LNCaP clone FGC (cell line): ENCODE data around the gene PTRH2.
"Not testable (repeated sequence)": the region's sequence is repeated elsewhere in the genome, so short reads cannot be mapped to it uniquely, and the experiment has no call there.

Experiments
- DNase-seq: peaks from one replicate; pipeline ENCODE4 v3.0.0-alpha.2; 2011; ENCODE audit warnings: low read depth
- H3K4me3 ChIP-seq: 2 replicates; pipeline ENCODE4 v1.5.1; 2011; ENCODE audit warnings: mild to moderate bottlenecking, low read depth, low read length, control low read depth
- TF ChIP-seq, protein P1 (sequence below): IDR thresholded peaks from 2 replicates; pipeline ENCODE4 v1.5.1; 2012; ENCODE audit warnings: mild to moderate bottlenecking; ENCODE audit not compliant: control insufficient read depth, insufficient read depth; ENCODE audit errors: extremely low read depth

PTRH2 gene

DNA sequence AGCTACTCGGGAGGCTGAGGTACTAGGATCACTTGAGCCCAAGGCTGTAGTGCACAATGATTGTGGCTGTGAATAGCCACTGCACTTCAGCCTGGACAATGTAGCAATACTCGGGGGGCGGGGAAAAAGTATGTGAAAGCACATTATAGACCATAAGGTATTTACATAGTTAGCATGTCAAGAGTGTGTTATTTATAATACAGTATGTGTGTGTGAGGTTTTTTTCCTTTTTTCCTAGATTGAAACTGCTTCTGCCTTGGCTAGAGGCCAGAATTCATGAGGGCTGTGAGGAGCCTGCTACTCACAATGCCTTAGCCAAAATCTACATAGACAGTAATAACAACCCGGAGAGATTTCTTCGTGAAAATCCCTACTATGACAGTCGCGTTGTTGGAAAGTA, 30.5 kb downstream of the PTRH2 start:
- no peak overlapping the region for H3K4me3 ChIP-seq
- DNase-seq = no peak
- TF ChIP-seq, protein P1, sequence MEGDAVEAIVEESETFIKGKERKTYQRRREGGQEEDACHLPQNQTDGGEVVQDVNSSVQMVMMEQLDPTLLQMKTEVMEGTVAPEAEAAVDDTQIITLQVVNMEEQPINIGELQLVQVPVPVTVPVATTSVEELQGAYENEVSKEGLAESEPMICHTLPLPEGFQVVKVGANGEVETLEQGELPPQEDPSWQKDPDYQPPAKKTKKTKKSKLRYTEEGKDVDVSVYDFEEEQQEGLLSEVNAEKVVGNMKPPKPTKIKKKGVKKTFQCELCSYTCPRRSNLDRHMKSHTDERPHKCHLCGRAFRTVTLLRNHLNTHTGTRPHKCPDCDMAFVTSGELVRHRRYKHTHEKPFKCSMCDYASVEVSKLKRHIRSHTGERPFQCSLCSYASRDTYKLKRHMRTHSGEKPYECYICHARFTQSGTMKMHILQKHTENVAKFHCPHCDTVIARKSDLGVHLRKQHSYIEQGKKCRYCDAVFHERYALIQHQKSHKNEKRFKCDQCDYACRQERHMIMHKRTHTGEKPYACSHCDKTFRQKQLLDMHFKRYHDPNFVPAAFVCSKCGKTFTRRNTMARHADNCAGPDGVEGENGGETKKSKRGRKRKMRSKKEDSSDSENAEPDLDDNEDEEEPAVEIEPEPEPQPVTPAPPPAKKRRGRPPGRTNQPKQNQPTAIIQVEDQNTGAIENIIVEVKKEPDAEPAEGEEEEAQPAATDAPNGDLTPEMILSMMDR = no peak

DNA sequence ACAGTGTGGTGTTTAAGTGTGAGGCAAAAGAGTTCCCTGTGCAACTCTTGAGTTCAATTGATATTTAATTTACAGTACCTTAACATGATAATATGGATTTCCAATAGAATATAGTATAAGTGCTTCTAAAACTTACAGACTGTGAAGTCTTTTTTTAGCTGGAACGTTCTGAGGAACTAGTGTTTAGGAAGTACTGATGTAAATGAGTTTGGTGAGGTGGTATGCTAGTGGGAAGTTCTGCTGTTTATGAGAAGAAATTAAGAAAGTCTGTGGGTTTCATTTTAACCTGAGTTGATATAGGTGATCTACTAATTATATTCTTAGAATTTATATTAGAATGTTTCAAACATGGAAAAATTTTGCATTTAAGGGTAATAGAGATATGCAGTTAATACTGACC, 32.0 kb downstream of the PTRH2 start:
- DNase-seq = no peak
- TF ChIP-seq, protein P1 = no peak
- H3K4me3 ChIP-seq = no peak overlapping the region

DNA sequence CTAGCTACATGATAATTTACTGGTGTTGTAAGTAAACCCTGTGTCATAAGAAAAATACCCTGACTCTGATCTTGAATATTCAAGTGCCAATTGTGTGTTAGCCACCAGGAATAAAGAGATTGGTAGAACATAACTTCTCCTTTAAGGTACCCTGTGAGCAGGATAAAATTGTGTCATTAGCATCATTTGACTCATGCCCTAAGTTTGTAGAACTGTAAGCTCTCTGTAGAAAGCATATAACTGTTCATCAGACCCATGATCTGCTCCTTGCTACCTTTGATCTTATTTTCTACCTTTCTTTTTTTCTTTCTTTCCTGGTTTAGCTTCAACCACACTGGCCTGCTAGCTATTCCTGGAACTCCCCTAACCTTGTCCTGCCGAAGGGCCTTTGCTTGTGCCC, 35.8 kb downstream of the PTRH2 start:
- no peak overlapping the region for H3K4me3 ChIP-seq
- TF ChIP-seq, protein P1 = no peak
- no peak for DNase-seq

DNA sequence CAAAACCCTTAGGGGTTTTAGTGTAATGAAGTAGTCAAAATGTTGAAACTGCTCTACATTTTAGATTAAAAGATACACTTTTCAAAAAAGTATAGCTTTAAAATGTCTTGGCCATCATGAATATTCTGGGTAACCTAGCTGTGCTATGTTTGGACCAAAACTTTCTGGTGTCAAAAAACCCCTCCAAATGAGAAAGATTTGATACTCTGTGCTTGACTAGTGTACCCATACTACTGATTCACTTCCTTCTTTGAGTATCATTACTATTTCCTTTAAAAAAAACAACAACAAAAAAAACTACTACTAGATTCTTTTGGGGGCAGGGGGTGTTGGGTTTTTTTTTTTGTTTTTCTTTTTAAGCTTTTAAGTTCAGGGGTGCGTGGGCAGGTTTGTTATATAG, 37.3 kb downstream of the PTRH2 start:
- TF ChIP-seq, protein P1 = no peak
- no peak overlapping the region for H3K4me3 ChIP-seq
- DNase-seq = no peak

DNA sequence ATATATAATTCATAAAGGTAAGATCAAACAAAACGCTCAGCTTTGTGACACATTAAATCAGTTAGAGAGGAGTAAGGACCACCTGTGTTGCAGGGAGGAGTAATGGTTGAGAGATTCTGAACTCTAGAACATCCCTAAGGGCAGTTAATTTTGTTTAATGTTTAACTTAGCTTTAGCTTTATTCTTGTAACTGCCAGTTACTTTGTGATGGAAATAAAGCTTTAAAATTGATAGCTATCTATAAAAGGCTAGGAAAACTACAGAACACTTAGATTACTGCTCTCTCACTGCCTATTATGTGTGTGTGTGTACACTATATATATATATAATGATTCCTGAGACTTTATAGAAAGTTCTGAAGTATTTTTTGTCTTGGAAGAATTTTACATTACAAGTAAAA, 37.8 kb downstream of the PTRH2 start:
- TF ChIP-seq, protein P1 = no peak
- H3K4me3 ChIP-seq = no peak overlapping the region
- no peak for DNase-seq

DNA sequence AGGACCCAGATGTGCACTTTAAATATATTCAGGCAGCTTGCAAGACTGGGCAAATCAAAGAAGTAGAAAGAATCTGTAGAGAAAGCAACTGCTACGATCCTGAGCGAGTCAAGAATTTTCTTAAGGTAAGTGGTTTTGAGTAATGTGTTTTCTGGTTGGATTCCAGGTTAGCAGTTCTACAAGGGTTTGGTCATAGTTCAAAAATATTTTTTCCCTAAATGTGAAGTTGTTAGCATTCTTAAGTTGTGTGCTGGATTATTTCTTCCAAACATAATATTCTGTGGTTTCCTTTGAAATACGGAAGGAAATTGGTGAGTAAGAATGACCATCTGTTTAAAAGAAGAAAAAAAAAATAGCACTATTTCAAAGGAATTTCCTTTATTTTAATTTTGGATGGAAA, 38.4 kb downstream of the PTRH2 start:
- TF ChIP-seq, protein P1 = no peak
- H3K4me3 ChIP-seq = no peak overlapping the region
- DNase-seq = no peak

DNA sequence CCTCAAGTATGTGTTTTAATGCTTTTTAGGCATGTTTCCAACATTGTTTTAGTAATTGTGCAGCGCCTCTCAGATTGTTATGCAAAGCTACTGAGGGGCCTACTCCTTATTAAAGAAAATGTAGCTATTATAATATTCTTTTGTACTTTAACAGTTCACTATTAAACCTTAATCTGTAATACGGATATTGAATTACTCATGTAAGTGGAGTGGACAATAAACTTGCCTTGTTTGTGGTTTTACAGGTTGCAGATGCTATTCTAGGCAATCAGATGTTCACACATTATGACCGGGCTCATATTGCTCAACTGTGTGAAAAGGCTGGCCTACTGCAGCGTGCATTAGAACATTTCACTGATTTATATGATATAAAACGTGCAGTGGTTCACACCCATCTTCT, 41.0 kb downstream of the PTRH2 start:
- DNase-seq = no peak
- TF ChIP-seq, protein P1 = no peak
- H3K4me3 ChIP-seq = no peak overlapping the region

DNA sequence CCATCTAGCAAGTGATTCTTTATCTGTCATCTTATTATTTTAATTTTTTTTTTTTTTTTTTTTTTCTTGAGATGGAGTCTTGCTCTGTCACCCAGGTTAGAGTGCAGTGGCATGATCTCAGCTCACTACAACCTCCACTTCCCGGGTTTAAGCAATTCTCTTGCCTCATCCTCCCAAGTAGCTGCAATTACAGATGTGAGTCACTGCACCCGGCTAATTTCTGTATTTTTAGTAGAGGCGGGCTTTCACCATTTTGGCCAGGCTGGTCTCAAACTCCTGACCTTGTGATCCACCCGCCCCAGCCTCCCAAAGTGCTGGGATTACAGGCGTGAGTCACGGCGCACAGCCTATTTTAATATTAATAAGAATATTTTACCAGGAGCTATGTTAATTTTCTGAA, 50.6 kb downstream of the PTRH2 start:
- H3K4me3 ChIP-seq, DNase-seq: not testable (repeated sequence)
